Epithelial cell of esophagus (primary cell): ENCODE results near the gene APBA1.

Experiments
- DNase-seq: peaks from one replicate; pipeline ENCODE4 v3.0.0; 2010; ENCODE audit warnings: low read depth
- H3K4me3 ChIP-seq: 2 replicates; pipeline ENCODE4 v1.5.1; 2011; ENCODE audit warnings: mild to moderate bottlenecking, low read length, control low read depth
- CTCF ChIP-seq: IDR thresholded peaks from 2 replicates; pipeline ENCODE4 v1.5.1; 2011; ENCODE audit warnings: low read depth, mild to moderate bottlenecking, low read length, control low read depth, inconsistent platforms; ENCODE audit not compliant: insufficient read depth; ENCODE audit errors: missing control alignments

APBA1 gene

DNA sequence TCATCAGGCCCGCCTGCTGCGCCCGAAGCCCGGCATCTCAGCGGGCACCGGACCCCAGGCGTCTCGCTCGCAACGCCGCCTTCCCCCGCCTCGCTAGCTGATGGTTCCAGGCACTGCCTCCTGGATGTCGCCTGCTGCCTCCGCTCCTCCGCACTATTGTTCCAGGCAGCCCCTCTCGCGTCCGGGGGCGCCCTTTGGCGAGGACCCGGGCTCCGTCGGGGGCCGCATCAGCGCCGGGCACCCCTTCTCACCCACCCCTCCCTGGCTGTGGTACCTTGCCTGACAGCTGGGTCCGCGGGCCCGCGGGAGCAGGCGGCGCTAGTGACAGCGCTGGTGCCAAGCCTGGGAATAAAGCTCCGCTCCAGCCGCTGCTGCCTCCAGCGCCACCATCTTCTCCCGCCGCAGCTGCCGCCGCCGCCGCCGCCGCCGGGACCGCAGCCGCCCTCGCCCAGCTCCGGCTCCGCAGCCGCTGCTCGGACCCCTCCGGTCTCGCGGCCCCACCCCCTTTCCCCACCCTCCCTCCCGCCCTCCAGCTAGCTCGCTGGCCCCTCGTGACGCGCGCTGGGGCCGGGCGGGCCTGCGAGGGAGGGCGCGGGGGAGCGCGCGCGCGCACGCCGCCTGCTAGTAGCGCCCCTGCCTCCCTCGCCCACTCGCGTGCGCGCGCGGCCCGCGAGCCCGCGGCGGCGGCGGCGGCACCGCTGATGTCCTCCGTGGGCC, at the start of gene APBA1:
APBA1 (minus strand) TSS at position 493 of the 717 bp plus-strand sequence.
- H3K4me3 ChIP-seq = peak within 1 kb of the TSS; percentile 66
- TF ChIP-seq CTCF = no peak
- DNase-seq = peak; percentile 36

DNA sequence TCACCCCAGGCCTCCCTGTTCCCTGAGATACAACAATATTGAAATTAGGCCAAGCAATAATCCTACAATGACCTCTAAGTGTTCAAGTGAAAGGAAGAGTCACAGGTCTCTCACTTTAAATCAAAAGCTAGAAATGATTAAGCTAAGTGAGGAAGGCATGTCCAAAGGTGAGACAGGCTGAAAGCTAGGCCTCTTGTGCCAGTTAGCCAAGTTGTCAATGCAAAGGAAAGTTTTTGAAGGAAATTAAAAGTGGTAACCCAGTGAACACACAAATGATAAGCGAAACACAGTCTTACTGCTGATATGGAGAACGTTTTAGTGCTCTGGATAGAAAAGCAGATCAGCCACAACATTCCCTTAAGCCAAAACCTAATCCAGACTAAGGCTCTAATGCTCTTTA, 47.8 kb upstream of the APBA1 start:
- TF ChIP-seq CTCF = no peak
- no peak for DNase-seq
- H3K4me3 ChIP-seq = no peak overlapping the region

GRCh38 chr9:69719367-69719766, 47.2 kb upstream of the APBA1 start:
- H3K4me3 ChIP-seq = no peak overlapping the region
- DNase-seq = no peak
- TF ChIP-seq CTCF = no peak

- DNase-seq = no peak
- no peak for TF ChIP-seq CTCF
- H3K4me3 ChIP-seq = no peak overlapping the region
Measured at GRCh38 chr9:69718218-69718617, 46.0 kb upstream of the APBA1 start.

DNA sequence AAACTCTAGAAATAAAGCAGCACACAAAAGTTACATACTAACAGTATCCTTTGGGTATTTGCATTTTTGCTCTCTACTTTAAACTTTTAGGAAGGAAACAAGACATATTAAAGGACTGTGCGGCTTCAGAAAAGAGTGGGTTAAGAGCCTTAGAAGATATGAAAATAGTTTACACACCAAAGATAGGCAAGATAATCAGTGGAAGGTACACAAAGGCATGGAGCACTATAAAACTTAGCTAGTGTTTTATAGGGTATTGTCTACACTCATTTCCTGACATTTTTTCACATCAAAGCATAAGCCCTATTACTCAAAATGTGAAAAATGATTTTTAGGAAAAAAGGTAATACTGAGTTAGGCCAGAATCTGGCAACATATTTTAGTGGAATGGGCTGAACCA, 43.7 kb upstream of the APBA1 start:
- DNase-seq = no peak
- no peak overlapping the region for H3K4me3 ChIP-seq
- no peak for TF ChIP-seq CTCF

GRCh38 chr9:69715096-69715495, 42.9 kb upstream of the APBA1 start:
- peak; percentile 53 for DNase-seq
- TF ChIP-seq CTCF = no peak
- H3K4me3 ChIP-seq = no peak overlapping the region

DNA sequence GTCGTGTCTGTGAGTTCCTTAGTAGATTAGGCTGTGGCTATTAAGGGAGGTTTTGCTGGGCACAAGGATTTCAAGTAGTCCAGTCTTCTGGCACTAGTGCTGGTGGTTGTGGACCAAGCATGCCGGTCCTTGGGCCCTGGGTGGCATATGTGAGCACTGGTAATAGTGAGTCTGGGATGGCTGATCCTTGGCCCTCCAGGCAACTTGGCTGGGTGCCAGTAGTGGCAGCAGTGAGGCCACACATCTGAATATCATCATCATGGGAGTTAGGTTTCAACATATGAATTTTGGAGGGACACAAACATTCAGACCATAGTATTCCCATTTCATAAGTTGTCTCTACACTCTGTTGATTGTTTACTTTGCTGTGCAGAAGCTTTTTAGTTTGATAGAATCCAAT, 25.3 kb upstream of the APBA1 start:
- TF ChIP-seq CTCF = no peak
- DNase-seq = no peak
- no peak overlapping the region for H3K4me3 ChIP-seq
